ENCODE measurements around the gene SYS1. TPM values are rescaled to one million over a fixed set of nuclear protein-coding genes. Genes with fewer than 3 reads are reported as not detected.

Gene SYS1
- total and polyA plus RNA-seq, 10 donors = 15.1 to 69.8 (median 32.2) TPM

DNA sequence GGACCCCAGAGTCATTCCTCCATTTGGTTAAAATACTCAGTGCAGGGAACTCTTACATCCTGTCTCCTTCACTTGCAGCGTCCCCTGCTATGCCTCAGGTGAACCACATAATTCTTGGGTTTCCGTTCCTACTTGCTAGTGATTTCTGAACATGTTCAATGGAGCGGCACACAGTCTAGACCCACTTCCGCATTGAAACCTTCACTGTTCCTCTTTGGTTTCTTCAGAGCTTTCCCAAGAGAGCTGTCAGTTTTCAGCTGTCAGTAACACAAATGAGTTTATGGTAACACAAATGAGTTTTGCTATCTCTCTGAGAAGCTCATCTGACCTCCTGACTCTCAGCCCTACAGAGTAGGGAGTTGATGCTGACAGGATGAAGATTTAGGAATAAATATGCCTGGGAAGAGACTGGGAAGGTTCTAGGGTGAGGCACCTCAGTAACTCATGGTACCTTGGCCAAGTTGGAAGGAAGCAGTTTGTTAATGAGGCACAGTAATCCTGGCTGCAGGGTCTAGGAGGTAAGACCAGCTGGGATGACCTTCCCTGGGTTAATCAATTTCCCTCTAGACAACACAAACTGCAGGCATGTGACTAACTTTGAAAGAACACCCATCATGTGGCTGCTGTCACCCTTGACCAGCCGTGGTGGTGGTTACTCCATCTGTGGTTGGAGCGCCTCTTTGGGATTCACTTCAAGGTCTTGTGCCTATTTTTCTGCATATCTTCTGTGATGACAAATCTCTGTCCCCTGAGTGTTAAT, 5.4 kb downstream of the SYS1 start:
- H3K4me1 ChIP-seq = peaks cover 35 to 100% (median 71%) of the 10 kb centered on the region in 6 donors
- 24 to 39% (median 37%) methylated on average over 6 of the region's 6 CpGs for WGBS, 5 donors
- DNase-seq = peak; percentile 78

GRCh38 chr20:45370571-45371160, 7.7 kb downstream of the SYS1 start:
- Histone ChIP-seq H3K4me3 (no peak overlapping the region), H3K27ac (no peak overlapping the region), H3K27me3 (replicated peaks in 1 of 7) (no peaks in the 10 kb centered on the region), H3K9me3 (no peaks in the 10 kb centered on the region), H3K36me3 (peaks cover 0 to 60% (median 23%) of the 10 kb centered on the region in 6 donors), H3K4me1 (peaks cover 25 to 88% (median 61%) of the 10 kb centered on the region in 6 donors)
- TF ChIP-seq POLR2A (IDR thresholded peaks at IDR 0.05) (no peak), POLR2AphosphoS5 (IDR thresholded peaks at IDR 0.05) (peak in 1 of 3 donors; percentile 14)
- TF ChIP-seq, protein P1, sequence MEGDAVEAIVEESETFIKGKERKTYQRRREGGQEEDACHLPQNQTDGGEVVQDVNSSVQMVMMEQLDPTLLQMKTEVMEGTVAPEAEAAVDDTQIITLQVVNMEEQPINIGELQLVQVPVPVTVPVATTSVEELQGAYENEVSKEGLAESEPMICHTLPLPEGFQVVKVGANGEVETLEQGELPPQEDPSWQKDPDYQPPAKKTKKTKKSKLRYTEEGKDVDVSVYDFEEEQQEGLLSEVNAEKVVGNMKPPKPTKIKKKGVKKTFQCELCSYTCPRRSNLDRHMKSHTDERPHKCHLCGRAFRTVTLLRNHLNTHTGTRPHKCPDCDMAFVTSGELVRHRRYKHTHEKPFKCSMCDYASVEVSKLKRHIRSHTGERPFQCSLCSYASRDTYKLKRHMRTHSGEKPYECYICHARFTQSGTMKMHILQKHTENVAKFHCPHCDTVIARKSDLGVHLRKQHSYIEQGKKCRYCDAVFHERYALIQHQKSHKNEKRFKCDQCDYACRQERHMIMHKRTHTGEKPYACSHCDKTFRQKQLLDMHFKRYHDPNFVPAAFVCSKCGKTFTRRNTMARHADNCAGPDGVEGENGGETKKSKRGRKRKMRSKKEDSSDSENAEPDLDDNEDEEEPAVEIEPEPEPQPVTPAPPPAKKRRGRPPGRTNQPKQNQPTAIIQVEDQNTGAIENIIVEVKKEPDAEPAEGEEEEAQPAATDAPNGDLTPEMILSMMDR (IDR thresholded peaks at IDR 0.05 in 8 of 11, conservative IDR thresholded peaks at IDR 0.05 in 3 of 11) = no peak
- intact Hi-C loops (cut with DNase I; ENCODE audit: low total_unique reads) = loop anchor here (5.0 kb wide), 2 partner anchors 47 to 67 kb away; partner anchors contain the start of gene PIGT
- 78 to 95% (median 94%) methylated on average over 3 of the region's 3 CpGs for WGBS, 5 donors
- no peak for DNase-seq

More for the DNA sequence above, 5.4 kb downstream of the SYS1 start:
- Histone ChIP-seq H3K27ac (peak overlapping the region; percentile 35 to 78 (median 55)), H3K9me3 (no peaks in the 10 kb centered on the region), H3K36me3 (peaks cover 0 to 58% (median 30%) of the 10 kb centered on the region in 6 donors), H3K27me3 (replicated peaks in 1 of 7) (no peaks in the 10 kb centered on the region), H3K4me3 (peak overlapping the region in 1 of 8 donors; percentile 43)
- no peak for TF ChIP-seq POLR2A (IDR thresholded peaks at IDR 0.05)
- TF ChIP-seq POLR2AphosphoS5 (IDR thresholded peaks at IDR 0.05) = peak in 1 of 3 donors; percentile 75
- TF ChIP-seq, protein P1 (IDR thresholded peaks at IDR 0.05 in 8 of 11, conservative IDR thresholded peaks at IDR 0.05 in 3 of 11) = peak in 3 of 11 experiments; percentile 16 to 30 (median 25)
- intact Hi-C loops (cut with DNase I; ENCODE audit: low total_unique reads) = no loop called here

DNA sequence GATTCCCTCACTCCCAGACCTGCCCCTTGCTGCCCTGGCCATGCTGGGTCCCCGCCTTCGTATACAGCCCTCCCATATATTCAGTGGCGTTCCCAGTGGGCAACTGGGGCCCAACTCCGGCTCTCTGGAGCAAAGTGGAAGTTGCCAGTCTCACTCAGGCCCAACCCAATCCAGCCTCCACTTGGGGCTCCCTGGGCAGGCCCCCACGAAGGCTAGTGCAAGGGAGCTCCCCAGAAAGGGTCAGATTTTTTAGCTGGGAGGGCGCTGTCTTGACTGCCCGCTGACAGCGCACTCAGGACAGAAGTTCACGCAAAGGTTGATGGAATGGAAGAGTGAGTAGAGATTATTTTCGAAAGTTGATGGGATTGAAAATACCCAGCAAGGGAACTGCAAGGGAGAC, 9.3 kb downstream of the SYS1 start:
- Histone ChIP-seq H3K9me3 (no peaks in the 10 kb centered on the region), H3K27ac (no peak overlapping the region), H3K4me3 (peak overlapping the region in 1 of 8 donors; percentile 72), H3K27me3 (replicated peaks in 1 of 7) (no peaks in the 10 kb centered on the region), H3K36me3 (peaks cover 0 to 49% (median 9%) of the 10 kb centered on the region in 6 donors), H3K4me1 (peaks cover 23 to 73% (median 51%) of the 10 kb centered on the region in 6 donors)
- intact Hi-C loops (cut with DNase I; ENCODE audit: low total_unique reads) = loop anchor here (5.0 kb wide), 2 partner anchors 45 to 65 kb away; partner anchors contain the start of gene PIGT
- DNase-seq = no peak
- no peak for TF ChIP-seq POLR2A (IDR thresholded peaks at IDR 0.05)
- TF ChIP-seq, protein P1 (IDR thresholded peaks at IDR 0.05 in 8 of 11, conservative IDR thresholded peaks at IDR 0.05 in 3 of 11) = no peak
- no peak for TF ChIP-seq POLR2AphosphoS5 (IDR thresholded peaks at IDR 0.05)
- 92 to 97% (median 94%) methylated on average over 10 of the region's 10 CpGs for WGBS, 5 donors

Measured in spleen (tissue), 11 donors.